ENCODE results near the gene AGRN.
"Not testable (repeated sequence)": the region's sequence is repeated elsewhere in the genome, so short reads cannot be mapped to it uniquely, and the experiment has no call there.

AGRN gene

GRCh38 chr1:982765-983436 is 37.0 kb upstream of the AGRN start:
- no peak for DNase-seq

GRCh38 chr1:983798-984475 is 36.0 kb upstream of the AGRN start:
- no peak for DNase-seq

GRCh38 chr1:984476-984814 is 35.5 kb upstream of the AGRN start:
- DNase-seq = no peak

- no peak for DNase-seq
Observed at GRCh38 chr1:985126-985525, 34.8 kb upstream of the AGRN start.

GRCh38 chr1:988061-988460 is 31.9 kb upstream of the AGRN start:
- DNase-seq = not testable (repeated sequence)

- not testable (repeated sequence) for DNase-seq
Observed at GRCh38 chr1:991275-991674, 28.6 kb upstream of the AGRN start.

GRCh38 chr1:991895-992294 is 28.0 kb upstream of the AGRN start:
- no peak for DNase-seq

GRCh38 chr1:992362-992761 is 27.6 kb upstream of the AGRN start:
- no peak for DNase-seq

- no peak for DNase-seq
Observed at GRCh38 chr1:993379-993995, 26.4 kb upstream of the AGRN start.

- DNase-seq = not testable (repeated sequence)
Observed at GRCh38 chr1:994546-994945, 25.4 kb upstream of the AGRN start.

GRCh38 chr1:995665-996633 is 24.0 kb upstream of the AGRN start:
- no peak for DNase-seq

- no peak for DNase-seq
Observed at GRCh38 chr1:996851-997712, 22.8 kb upstream of the AGRN start.

GRCh38 chr1:997713-997992 is 22.3 kb upstream of the AGRN start:
- DNase-seq = no peak

- no peak for DNase-seq
Observed at GRCh38 chr1:997993-998744, 21.8 kb upstream of the AGRN start.

- no peak for DNase-seq
Observed at GRCh38 chr1:998745-998994, 21.2 kb upstream of the AGRN start.

GRCh38 chr1:998995-999724 is 20.8 kb upstream of the AGRN start:
- DNase-seq = no peak

GRCh38 chr1:999725-1000356 is 20.1 kb upstream of the AGRN start, which contains the start of gene HES4:
HES4 (minus strand) TSS chr1:1000097; CDS start chr1:999973, 124 bp downstream.
- peak; percentile 88 for DNase-seq

GRCh38 chr1:1000357-1001056 is 19.4 kb upstream of the AGRN start:
- peak; percentile 69 for DNase-seq

GRCh38 chr1:1001057-1001783 is 18.7 kb upstream of the AGRN start:
- DNase-seq = no peak
